Thymus (tissue), 11 donors: ENCODE measurements around the gene PCARE. TPM values are rescaled to one million over a fixed set of nuclear protein-coding genes. Genes with fewer than 3 reads are reported as not detected.

Experiments used
- DNase-seq, 9 donors: peaks; one replicate each; pipeline ENCODE4 v3.0.0-alpha.2; 2013; ENCODE audit warnings: low spot score in 9 of 9, low read depth in 6 of 9, missing footprints in 1 of 9
- H3K27ac ChIP-seq, 2 donors: one replicate each; pipeline ENCODE4 v1.5.1; 2013; ENCODE audit warnings: control low read depth in 1 of 2, low read depth in 1 of 2, low read length in 1 of 2, mild to moderate bottlenecking in 1 of 2, moderate library complexity in 1 of 2
- H3K27me3 ChIP-seq, 2 donors: one replicate each; pipeline ENCODE4 v1.5.1; 2013; ENCODE audit warnings: low read length in 1 of 2; ENCODE audit not compliant: control insufficient read depth in 2 of 2, insufficient read depth in 1 of 2
- H3K36me3 ChIP-seq, 2 donors: one replicate each; pipeline ENCODE4 v1.5.1; 2013; ENCODE audit warnings: low read length in 1 of 2, mild to moderate bottlenecking in 1 of 2, moderate library complexity in 1 of 2; ENCODE audit not compliant: control insufficient read depth in 2 of 2, insufficient read depth in 2 of 2
- H3K4me1 ChIP-seq, 2 donors: one replicate each; pipeline ENCODE4 v1.5.1; 2013; ENCODE audit warnings: low read length in 2 of 2; ENCODE audit not compliant: control insufficient read depth in 2 of 2, insufficient read depth in 2 of 2
- H3K4me3 ChIP-seq, 2 donors: one replicate each; pipeline ENCODE4 v1.5.1; 2013; ENCODE audit warnings: low read length in 2 of 2, control low read depth in 1 of 2, mild to moderate bottlenecking in 1 of 2
- H3K9me3 ChIP-seq, 2 donors: one replicate each; pipeline ENCODE4 v1.5.1; 2013; ENCODE audit warnings: low read length in 1 of 2, mild to moderate bottlenecking in 1 of 2; ENCODE audit not compliant: control insufficient read depth in 2 of 2, insufficient read depth in 1 of 2
- WGBS: extraction: QIAGEN DNeasy Blood & Tissue Kit; methylation state at CpG from one replicate; pipeline ENCODE4 v1.1.7; 2013; 5-methylcytosine and 5-hydroxymethylcytosine counted together
- polyA plus RNA-seq: library from polyadenylated mRNA; stranded (reverse); fragments of 200-250 nt; gene quantifications from one replicate; pipeline ENCODE4 v1.2.3, GENCODE V29; 2013
- total RNA-seq: library from RNA; stranded (reverse); fragments of 120-200 nt; gene quantifications from one replicate; pipeline ENCODE4 v1.2.4, GENCODE V29; 2013
- donor health status: healthy.

Gene PCARE
- total and polyA plus RNA-seq, 2 donors = 0.02 to 0.09 TPM

DNA sequence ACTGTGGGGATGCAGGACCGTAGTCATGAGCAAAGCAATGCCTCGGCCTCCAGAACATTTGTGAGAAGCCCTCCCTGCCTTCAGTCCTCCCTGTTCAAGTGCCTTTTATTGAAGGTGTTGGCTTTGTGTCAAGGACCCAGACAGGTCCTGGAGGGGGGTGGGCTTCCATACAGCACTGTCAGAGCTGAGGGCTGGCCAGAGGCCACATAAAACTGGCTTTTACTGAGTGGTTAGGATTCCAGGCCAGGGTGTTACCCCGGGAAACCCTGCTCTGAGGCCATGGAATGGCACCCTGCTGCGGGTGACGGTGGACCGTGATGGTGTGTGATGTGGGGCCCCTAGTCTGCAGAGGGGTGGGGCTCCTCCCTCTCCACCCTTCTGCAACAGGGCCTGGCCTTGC, 51.6 kb downstream of the PCARE start:
- Histone ChIP-seq H3K36me3 (no peaks in the 10 kb centered on the region), H3K9me3 (peaks cover 0 to 3% of the 10 kb centered on the region in 2 donors), H3K4me1 (no peaks in the 10 kb centered on the region), H3K27me3 (no peaks in the 10 kb centered on the region), H3K27ac (no peak overlapping the region), H3K4me3 (no peak overlapping the region)
- no peak for DNase-seq
- 92% methylated on average over 6 of the region's 6 CpGs for WGBS

DNA sequence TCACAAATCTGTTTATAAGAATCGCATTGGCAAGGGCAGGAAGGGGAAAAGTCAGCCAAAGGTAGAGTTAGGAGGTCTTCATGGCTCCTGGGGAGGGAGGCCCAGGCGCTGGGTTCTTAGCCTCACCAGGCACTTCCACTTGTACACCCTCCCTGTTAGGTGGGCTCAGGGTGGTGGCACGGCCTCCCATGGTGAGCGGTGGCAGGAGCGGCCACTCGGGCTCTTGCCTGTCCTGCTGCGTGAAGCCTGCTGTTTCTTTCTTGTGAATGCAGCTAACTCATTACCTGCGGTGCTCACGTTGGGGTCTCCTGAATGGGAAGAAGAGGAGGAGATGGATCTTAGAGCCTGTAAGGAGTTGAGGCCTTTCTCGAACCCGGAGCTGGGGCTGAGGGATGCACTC, 52.4 kb downstream of the PCARE start:
- DNase-seq = no peak
- WGBS = 94% methylated on average over 11 of the region's 11 CpGs
- H3K27ac ChIP-seq = no peak overlapping the region

DNA sequence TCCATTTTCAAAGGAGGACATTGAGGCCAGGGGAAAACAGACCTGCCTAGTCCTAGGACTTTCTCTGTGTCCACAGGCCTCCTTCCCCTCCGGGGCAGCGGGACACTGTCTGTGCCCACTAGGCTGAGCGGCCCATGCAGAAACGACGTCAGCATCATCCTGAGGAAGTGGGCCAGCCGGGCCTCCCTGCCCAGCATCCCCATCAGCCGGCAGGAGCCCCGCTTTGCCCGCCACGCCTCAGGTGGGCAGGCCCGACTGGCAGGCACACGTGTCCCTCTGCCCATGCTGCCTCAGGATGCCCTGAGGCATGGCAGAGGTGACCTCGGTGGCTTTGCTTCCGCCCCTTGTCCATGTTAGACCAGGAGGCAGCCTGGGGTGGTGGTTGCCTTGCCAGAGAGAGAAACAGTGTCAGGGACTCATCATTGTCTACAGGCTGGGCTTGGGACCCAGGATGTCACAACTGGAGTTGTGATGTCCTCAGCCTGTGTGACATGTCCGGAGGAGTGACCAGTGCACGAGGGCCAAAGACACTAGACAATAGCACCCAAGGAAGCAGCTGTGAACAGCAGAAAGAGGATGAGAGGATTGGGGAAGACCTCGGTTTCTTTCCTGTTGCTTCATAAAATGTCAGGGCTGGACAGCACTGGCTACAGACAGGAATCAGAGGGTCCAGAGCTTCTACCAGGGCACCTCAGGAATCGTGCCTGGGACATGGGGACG, 56.4 kb downstream of the PCARE start:
- Histone ChIP-seq H3K9me3 (no peaks in the 10 kb centered on the region), H3K36me3 (no peaks in the 10 kb centered on the region), H3K27ac (no peak overlapping the region), H3K4me1 (peaks cover 35 to 43% of the 10 kb centered on the region in 2 donors), H3K4me3 (no peak overlapping the region), H3K27me3 (no peaks in the 10 kb centered on the region)
- 96% methylated on average over 19 of the region's 19 CpGs for WGBS
- DNase-seq = no peak

More for the DNA sequence above, 52.4 kb downstream of the PCARE start:
- no peak overlapping the region for H3K4me3 ChIP-seq
- H3K27me3 ChIP-seq = no peaks in the 10 kb centered on the region
- H3K9me3 ChIP-seq = peaks cover 0 to 3% of the 10 kb centered on the region in 2 donors
- no peaks in the 10 kb centered on the region for H3K36me3 ChIP-seq
- peaks cover under 1 to 3% of the 10 kb centered on the region in 2 donors for H3K4me1 ChIP-seq

DNA sequence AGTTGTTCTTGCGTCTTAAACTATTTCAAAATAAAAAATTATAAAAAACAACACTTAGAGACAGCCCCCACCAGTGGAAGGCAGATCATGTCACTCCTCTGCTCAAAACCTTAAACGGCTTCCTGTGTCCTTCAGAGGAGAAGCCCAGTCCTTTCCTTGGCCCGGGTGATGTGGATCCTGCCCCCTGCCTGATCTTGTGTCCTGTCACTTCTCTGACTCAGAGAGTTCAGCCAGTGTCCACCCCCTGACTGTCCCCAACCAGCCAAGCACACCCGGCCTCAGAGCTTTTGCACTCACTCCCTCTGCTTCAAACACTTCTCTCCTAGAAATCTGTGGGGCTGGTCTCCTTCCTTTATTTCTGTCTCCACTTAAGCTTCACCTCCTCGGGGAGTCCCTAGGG, 57.8 kb downstream of the PCARE start:
- 85% methylated on average over 5 of the region's 5 CpGs for WGBS

DNA sequence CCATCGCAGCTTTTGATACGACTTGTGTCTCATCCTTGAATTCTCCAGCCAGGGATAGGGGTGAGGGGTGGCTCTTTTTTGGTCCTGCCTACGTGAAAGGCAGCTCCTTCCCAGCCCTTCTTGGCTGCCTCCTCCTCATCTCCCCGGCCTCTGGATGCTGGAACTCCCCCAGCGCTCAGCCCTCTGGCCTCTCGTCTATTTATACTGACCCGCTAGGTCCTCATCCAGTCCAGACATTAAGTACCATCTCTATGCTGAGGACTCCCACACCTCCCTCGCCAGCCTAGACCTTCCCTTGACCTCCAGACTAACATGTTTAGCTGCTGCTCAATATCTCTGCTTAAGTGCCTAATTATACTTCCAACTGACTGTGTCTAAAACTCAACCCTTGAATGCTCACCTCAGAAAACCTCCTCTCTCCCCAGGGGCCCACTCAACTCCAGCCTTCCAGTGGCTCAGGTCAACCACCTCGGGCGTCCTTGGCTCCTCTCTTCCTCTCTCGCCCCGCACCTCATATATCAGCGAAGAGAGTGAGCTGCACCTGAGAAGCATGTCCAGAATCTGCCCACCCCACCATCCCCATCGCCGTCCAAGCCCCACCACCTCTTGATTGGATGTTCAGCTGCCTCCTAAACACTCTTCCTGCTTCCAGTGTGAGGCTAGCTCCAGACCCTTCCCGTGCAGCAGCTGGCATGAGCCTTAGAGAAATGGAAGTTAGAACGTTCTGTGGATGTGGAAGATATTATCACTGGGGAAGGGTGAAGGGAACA, 58.4 kb downstream of the PCARE start:
- no peak for DNase-seq
- no peaks in the 10 kb centered on the region for H3K36me3 ChIP-seq
- peaks cover 55 to 63% of the 10 kb centered on the region in 2 donors for H3K4me1 ChIP-seq
- H3K27me3 ChIP-seq = no peaks in the 10 kb centered on the region
- H3K27ac ChIP-seq = peak overlapping the region; percentile 91 to 92
- WGBS = 87% methylated on average over 17 of the region's 17 CpGs
- no peak overlapping the region for H3K4me3 ChIP-seq
- H3K9me3 ChIP-seq = no peaks in the 10 kb centered on the region

More for the DNA sequence above, 57.8 kb downstream of the PCARE start:
- Histone ChIP-seq H3K9me3 (no peaks in the 10 kb centered on the region), H3K4me3 (no peak overlapping the region), H3K36me3 (no peaks in the 10 kb centered on the region), H3K4me1 (peaks cover 48 to 57% of the 10 kb centered on the region in 2 donors), H3K27ac (no peak overlapping the region), H3K27me3 (no peaks in the 10 kb centered on the region)
- DNase-seq = no peak

DNA sequence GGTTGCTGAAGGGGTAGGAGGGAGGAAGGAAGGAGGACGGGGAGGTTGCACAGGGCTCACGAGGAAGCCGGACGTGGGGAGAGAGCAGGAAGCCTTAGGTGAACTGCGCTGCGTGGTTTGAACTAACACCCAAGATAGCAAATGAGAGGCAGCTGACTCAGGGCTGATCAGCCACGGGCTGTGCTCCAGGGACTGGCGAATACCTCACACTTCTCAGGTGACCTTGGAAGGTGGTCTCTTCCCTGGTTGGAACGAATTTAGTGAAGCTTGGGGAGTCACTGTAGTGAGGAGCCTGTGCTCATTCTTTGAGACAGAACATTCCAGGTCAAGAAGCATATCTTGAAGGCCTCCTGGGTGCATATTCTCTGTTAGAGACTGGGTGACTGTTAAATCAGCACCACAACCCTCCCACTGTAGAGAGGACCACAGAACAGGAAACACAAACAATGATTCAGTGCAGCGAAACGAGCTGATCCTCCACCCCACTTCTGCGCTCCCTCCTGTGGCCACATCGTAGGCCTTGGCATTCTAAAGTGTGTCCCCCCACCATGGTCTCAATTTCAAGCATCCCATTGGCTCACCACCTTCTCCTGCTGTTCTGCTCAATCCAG, 59.4 kb downstream of the PCARE start:
- peak in 7 of 9 donors; percentile 42 to 88 (median 62) for DNase-seq
- Histone ChIP-seq H3K36me3 (no peaks in the 10 kb centered on the region), H3K27ac (peak overlapping the region; percentile 91 to 92), H3K4me3 (peak overlapping the region in 1 of 2 donors; percentile 3), H3K9me3 (no peaks in the 10 kb centered on the region), H3K4me1 (peaks cover 64 to 72% of the 10 kb centered on the region in 2 donors), H3K27me3 (no peaks in the 10 kb centered on the region)
- WGBS = 8% methylated on average over 13 of the region's 13 CpGs

DNA sequence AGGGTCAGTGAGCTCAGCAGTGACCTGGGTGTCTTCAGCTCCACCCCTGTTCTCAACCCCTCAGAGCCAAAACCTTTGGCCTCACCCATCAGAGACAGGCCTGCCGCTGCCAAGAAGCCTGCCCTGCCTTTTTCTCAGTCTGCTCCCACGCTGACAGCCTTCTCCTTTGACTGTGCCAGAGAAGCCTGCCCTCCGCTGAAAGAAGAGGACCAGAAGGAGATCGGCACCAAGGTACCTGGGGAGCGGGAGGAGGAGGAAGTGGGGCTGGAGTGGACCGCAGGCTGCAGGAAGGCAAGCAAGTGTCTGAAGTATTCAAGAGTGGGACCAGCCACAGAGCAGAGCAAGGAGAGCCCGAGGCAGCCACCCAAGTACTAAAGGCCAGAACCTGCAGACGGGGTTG, 60.0 kb downstream of the PCARE start:
- Histone ChIP-seq H3K36me3 (no peaks in the 10 kb centered on the region), H3K4me3 (peak overlapping the region in 1 of 2 donors; percentile 3), H3K4me1 (peaks cover 70 to 78% of the 10 kb centered on the region in 2 donors), H3K27ac (peak overlapping the region; percentile 91 to 92), H3K9me3 (no peaks in the 10 kb centered on the region), H3K27me3 (no peaks in the 10 kb centered on the region)
- peak in 1 of 9 donors; percentile 29 for DNase-seq
- WGBS = 52% methylated on average over 8 of the region's 8 CpGs

DNA sequence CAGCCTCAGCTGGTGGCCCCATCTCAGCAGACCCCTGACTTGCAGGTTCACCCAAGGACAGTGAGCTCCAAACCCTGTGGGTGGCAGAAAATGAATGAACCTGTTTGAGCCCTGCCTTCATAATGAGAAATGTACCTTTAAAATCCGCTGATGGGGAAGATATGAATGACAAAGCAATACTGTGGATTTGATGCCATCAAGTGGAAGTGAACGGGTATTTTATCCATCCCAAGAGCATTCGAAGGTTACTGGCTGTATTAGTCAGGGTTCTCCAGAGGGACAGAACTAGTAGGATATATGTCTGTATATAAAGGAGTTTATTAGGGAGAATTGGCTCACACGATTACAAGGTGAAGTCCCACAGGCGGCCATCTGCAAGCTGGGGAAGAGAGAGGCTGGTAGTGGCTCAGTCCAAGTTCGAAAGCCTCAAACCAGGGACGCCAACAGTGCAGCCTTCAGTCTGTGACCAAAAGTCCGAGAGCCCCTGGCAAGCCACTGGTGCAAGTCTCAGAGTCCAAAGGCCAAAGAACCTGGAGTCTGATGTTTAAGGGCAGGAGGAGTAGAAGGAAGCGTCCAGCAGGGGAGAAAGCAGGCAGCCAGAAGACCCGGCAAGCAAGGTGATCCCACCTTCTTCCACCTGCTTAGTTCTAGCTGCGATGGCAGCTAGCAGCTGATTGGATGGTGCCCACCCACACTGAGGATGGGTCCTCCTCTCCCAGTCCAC, 61.1 kb downstream of the PCARE start:
- DNase-seq = peak in 1 of 9 donors; percentile 35
- peaks cover 79 to 87% of the 10 kb centered on the region in 2 donors for H3K4me1 ChIP-seq

More for the DNA sequence above, 61.1 kb downstream of the PCARE start:
- Histone ChIP-seq H3K36me3 (no peaks in the 10 kb centered on the region), H3K9me3 (no peaks in the 10 kb centered on the region), H3K4me3 (no peak overlapping the region), H3K27ac (no peak overlapping the region), H3K27me3 (no peaks in the 10 kb centered on the region)
- 93% methylated on average over 11 of the region's 11 CpGs for WGBS
